ENCODE data around the gene MCUB. TPM values are rescaled to one million over a fixed set of nuclear protein-coding genes. Genes with fewer than 3 reads are reported as not detected.

MCUB gene
- total RNA-seq, 1 donor from 2014 or later, result 105 TPM

DNA sequence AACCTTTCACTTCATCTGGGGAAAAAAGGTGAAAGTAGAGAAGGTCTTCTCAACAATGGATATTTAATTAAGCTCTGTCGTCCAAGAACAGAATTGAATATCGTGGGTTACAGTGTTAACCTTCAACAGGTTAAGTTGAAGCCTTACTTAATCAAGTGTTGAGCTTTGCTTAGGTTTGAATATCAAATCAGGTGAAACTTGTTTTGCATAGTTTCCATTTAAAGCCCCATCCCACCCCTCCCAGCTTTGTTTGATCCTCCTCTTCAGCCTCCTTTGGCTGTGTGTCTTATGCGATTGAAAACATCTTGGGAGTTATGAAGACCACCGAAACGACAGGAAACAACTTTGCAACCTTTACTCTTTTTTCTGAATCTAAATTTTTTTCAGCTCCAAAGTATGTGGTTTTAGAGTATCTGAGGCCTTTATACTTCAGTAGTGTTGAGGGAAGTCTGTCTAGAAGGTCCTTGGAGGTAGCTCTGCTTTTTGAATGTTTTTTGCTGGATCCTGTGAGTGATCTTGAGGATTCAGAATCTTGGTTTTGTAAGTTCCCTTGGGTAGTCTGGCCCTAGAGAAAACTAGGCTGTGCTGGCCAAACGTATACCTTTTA is 39.1 kb downstream of the MCUB start:
- no peak overlapping the region for H3K4me3 ChIP-seq (ENCODE audit: low read depth, low read length)
- no peak for DNase-seq (ENCODE audit: low read depth)
- TF ChIP-seq, protein P1, sequence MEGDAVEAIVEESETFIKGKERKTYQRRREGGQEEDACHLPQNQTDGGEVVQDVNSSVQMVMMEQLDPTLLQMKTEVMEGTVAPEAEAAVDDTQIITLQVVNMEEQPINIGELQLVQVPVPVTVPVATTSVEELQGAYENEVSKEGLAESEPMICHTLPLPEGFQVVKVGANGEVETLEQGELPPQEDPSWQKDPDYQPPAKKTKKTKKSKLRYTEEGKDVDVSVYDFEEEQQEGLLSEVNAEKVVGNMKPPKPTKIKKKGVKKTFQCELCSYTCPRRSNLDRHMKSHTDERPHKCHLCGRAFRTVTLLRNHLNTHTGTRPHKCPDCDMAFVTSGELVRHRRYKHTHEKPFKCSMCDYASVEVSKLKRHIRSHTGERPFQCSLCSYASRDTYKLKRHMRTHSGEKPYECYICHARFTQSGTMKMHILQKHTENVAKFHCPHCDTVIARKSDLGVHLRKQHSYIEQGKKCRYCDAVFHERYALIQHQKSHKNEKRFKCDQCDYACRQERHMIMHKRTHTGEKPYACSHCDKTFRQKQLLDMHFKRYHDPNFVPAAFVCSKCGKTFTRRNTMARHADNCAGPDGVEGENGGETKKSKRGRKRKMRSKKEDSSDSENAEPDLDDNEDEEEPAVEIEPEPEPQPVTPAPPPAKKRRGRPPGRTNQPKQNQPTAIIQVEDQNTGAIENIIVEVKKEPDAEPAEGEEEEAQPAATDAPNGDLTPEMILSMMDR (conservative IDR thresholded peaks at IDR 0.05; ENCODE audit: low read depth, low read length), result no peak

DNA sequence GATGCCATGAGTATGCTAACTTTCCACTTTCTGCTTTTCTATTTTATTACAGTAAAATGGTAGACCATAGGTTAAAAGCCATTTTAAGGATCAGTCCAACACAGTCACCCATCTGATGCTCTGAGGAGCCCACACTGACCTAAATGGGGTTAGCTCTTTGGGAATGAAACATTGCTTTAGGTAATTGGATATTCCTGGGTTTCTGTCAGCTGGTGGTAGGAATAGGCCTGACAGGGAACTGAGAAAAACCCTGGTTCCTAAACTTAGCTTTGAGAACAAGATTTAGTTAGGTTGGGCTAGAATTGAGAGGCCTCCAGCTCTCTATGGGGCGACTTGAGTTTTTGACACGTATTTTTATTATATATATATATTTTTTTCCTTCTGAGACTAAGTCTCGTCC is 40.4 kb downstream of the MCUB start:
- TF ChIP-seq, protein P1 (conservative IDR thresholded peaks at IDR 0.05; ENCODE audit: low read depth, low read length), result no peak
- no peak for DNase-seq (ENCODE audit: low read depth)
- H3K4me3 ChIP-seq (ENCODE audit: low read depth, low read length), result no peak overlapping the region

DNA sequence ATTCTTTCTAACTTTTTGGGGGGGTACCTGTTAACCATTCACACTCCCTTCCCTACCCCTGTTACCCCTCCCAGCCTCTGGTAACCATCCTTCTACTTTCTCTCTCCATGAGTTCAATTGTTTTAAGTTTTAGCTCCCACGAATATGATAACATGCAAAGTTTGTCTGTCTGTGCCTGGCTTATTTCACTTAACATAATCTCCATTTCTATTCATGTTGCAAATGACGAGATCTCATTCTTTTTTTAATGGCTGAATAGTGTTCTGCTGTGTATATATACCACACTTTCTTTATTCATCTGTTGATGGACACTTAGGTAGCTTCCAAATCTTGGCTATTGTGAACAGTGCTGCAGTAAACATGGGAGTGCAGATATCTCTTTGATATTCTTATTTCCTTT is 41.3 kb downstream of the MCUB start:
- TF ChIP-seq, protein P1 (conservative IDR thresholded peaks at IDR 0.05; ENCODE audit: low read depth, low read length), result no peak
- H3K4me3 ChIP-seq (ENCODE audit: low read depth, low read length), result no peak overlapping the region
- no peak for DNase-seq (ENCODE audit: low read depth)

DNA sequence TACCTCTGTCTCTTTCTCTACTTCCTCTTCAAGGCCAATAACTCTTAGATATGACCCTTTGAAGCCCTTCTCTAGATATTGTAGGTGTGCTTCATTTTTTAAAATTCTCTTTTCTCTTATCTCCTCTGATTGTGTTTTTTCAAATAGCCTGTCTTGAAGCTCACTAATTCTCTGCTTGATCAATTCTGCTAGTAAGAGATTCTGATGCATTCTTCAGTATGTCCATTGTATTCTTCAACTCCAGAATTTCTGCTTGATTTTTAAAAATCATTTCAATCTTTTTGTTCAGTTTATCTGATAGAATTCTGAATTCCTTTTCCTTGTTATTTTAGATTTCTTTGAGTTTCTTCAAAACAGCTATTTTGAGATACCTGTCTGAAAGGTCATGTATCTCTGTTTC is 47.9 kb downstream of the MCUB start:
- TF ChIP-seq, protein P1 (conservative IDR thresholded peaks at IDR 0.05; ENCODE audit: low read depth, low read length), result no peak
- H3K4me3 ChIP-seq (ENCODE audit: low read depth, low read length), result no peak overlapping the region
- DNase-seq (ENCODE audit: low read depth), result no peak

DNA sequence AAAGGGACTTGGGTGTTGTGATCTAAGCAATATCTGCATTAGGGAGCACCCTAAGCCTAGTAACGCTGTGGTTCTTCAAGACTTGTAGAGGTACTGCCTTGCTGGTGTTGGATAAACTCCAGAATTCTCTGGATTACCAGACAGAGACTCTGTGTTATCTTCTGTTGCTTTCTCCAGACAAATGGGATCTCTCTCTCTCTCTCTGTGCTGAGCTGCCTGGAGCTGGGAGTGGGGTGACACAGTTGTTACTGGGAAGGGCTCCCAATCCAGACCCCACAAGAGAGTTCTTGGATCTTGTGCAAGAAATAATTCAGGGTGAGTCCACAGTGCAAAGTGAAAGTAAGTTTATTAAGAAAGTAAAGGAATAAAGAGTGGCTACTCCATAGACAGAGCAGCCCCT is 48.8 kb downstream of the MCUB start:
- TF ChIP-seq, protein P1 (conservative IDR thresholded peaks at IDR 0.05; ENCODE audit: low read depth, low read length), result no peak
- no peak for DNase-seq (ENCODE audit: low read depth)
- H3K4me3 ChIP-seq (ENCODE audit: low read depth, low read length), result no peak overlapping the region

DNA sequence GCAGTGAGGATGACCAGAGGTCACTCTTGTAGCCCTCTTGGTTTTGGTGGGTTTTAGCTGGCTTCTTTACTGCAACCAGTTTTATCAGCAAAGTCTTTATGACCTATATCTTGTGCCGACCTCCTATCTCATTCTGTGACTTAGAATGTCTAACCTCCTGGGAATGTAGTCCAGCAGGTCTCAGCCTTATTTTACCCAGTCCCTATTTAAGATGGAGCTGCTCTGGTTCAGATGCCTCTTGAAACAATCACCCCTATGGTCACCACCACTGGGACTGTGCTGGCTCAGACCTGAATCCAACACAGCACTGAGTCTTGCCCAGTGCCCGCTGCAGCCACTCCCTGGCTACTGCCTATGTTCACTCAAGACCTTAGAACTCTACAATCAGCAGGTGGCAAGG is 49.4 kb downstream of the MCUB start:
- H3K4me3 ChIP-seq (ENCODE audit: low read depth, low read length), result no peak overlapping the region
- DNase-seq (ENCODE audit: low read depth), result no peak
- TF ChIP-seq, protein P1 (conservative IDR thresholded peaks at IDR 0.05; ENCODE audit: low read depth, low read length), result no peak

DNA sequence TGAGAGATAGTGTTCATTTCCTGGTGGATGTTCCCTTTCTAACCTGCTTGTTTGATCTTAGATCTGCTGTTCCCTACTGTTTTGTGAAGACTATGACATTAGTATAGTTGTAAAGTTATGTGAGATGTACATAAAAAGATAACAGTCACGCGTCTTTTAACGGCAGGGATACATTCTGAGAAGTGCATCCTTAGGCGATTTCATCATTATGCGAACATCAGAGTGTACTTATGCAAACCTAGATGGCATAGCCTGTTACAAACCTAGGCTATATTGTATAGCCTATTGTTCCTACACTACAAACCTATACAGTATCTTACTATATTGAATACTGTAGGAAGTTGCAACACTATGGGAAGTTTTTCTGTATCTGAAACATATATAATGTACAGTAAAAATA is 50.4 kb downstream of the MCUB start:
- TF ChIP-seq, protein P1 (conservative IDR thresholded peaks at IDR 0.05; ENCODE audit: low read depth, low read length), result no peak
- no peak overlapping the region for H3K4me3 ChIP-seq (ENCODE audit: low read depth, low read length)
- no peak for DNase-seq (ENCODE audit: low read depth)

Data from epithelial cell of proximal tubule (primary cell).